PC-3 (cell line): ENCODE measurements around the gene DYNC1LI1. TPM values are rescaled to one million over a fixed set of nuclear protein-coding genes. Genes with fewer than 3 reads are reported as not detected.
A peak's percentile ranks its signal among the peaks of the same experiment; 100 is the strongest.

Experiments used
- ATAC-seq: fragments of 200-7000 bp; cut with Tn5 transposase; 2 replicates; pipeline ENCODE4 v1.9.1; 2020; ENCODE audit warnings: mild to moderate bottlenecking, moderate library complexity
- BruUV-seq: library from RNA; stranded (reverse); fragments of 400-500 nt; replicated peaks from 2 replicates; lab custom pipeline; 2021; lab: Mats Ljungman, UMichigan
- CTCF ChIA-PET: fragments of 300-600 bp; sonication (Branson Sonifier 250); formaldehyde crosslinking; loops from one replicate; lab custom pipeline; 2022; ENCODE audit warnings: antibody characterized with exemption; lab: Charles Lee
- POLR2A ChIA-PET: fragments of 300-600 bp; sonication (Branson Sonifier 250); formaldehyde crosslinking; loops from one replicate; lab custom pipeline; 2022; ENCODE audit warnings: antibody characterized with exemption; ENCODE audit not compliant: unreplicated experiment; lab: Charles Lee
- DNase-seq: peaks from one replicate; pipeline ENCODE4 v3.0.0-alpha.2; 2015
- H2AFZ ChIP-seq: fragments of 300-600 bp; sonication (generic); 2 replicates; pipeline ENCODE4 v1.6.0; 2016; ENCODE audit warnings: antibody characterized with exemption, low read length
- H3F3A ChIP-seq: fragments of 300-600 bp; sonication (generic); one replicate; pipeline ENCODE4 v1.6.0; 2017; ENCODE audit warnings: antibody characterized with exemption, low read length, control low read depth, mild to moderate bottlenecking; ENCODE audit not compliant: unreplicated experiment
- H3K27ac ChIP-seq: fragments of 300-600 bp; sonication (generic); 2 replicates; pipeline ENCODE4 v1.5.1; 2016; ENCODE audit warnings: mild to moderate bottlenecking, low read length
- H3K27me3 ChIP-seq: fragments of 300-600 bp; sonication (generic); 2 replicates; pipeline ENCODE4 v1.6.1; 2016; ENCODE audit warnings: low read length, mixed read lengths
- H3K36me3 ChIP-seq: fragments of 300-600 bp; sonication (generic); 2 replicates; pipeline ENCODE4 v1.6.1; 2016; ENCODE audit warnings: low read depth, mixed run types, low read length, mixed read lengths
- H3K4me1 ChIP-seq: fragments of 300-600 bp; sonication (generic); 2 replicates; pipeline ENCODE4 v1.5.1; 2016; ENCODE audit warnings: low read length; ENCODE audit not compliant: insufficient read depth
- H3K4me2 ChIP-seq: fragments of 300-600 bp; sonication (generic); 2 replicates; pipeline ENCODE4 v1.6.0; 2016; ENCODE audit warnings: low read length
- H3K4me3 ChIP-seq: fragments of 300-600 bp; sonication (generic); 2 replicates; pipeline ENCODE4 v1.5.1; 2016; ENCODE audit warnings: mild to moderate bottlenecking, low read length, mixed read lengths
- H3K79me2 ChIP-seq: fragments of 300-600 bp; sonication (generic); 2 replicates; pipeline ENCODE4 v1.6.1; 2017; ENCODE audit warnings: low read length, mixed read lengths
- H3K9ac ChIP-seq: fragments of 300-600 bp; sonication (generic); 2 replicates; pipeline ENCODE4 v1.6.0; 2016; ENCODE audit warnings: mild to moderate bottlenecking, low read length
- H3K9me2 ChIP-seq: fragments of 300-600 bp; sonication (generic); replicated peaks from 2 replicates; pipeline ENCODE4 v1.6.1; 2016; ENCODE audit warnings: mixed run types, low read length, mixed read lengths
- H3K9me3 ChIP-seq: fragments of 300-600 bp; sonication (generic); 2 replicates; pipeline ENCODE4 v1.6.1; 2016; ENCODE audit warnings: low read length, mixed read lengths
- H4K20me1 ChIP-seq: fragments of 300-600 bp; sonication (generic); 2 replicates; pipeline ENCODE4 v1.6.1; 2016; ENCODE audit warnings: low read length, mixed read lengths
- EZH2 ChIP-seq: fragments of 300-600 bp; sonication (generic); IDR thresholded peaks from one replicate; pipeline ENCODE4 v1.6.1; 2017; ENCODE audit warnings: antibody characterized with exemption, mild to moderate bottlenecking, low read length; ENCODE audit not compliant: unreplicated experiment
- EZH2phosphoT487 ChIP-seq: fragments of 300-600 bp; sonication (generic); IDR thresholded peaks from 2 replicates; pipeline ENCODE4 v1.6.1; 2018; ENCODE audit warnings: mild to moderate bottlenecking, antibody characterized with exemption, low read length, borderline replicate concordance
- intact Hi-C: fragments of 100-400 bp; cut with micrococcal nuclease; formaldehyde crosslinking; loops from 2 replicates; pipeline ENCODE4 v1.9.0; 2023
- total RNA-seq: library from RNA; depleted of rRNA; stranded (reverse); fragments of >200 nt; gene quantifications from 2 replicates; pipeline ENCODE4 v1.2.3, GENCODE V29; 2014
- TF ChIP-seq, protein P1 (sequence below): fragments of 300-600 bp; sonication (generic); conservative IDR thresholded peaks from 2 replicates; pipeline ENCODE4 v1.5.1; 2017; ENCODE audit warnings: antibody characterized with exemption, low read depth, mild to moderate bottlenecking, low read length

The DYNC1LI1 gene
- total RNA-seq, 1 experiment from 2014 or later = 44.2 TPM

DNA sequence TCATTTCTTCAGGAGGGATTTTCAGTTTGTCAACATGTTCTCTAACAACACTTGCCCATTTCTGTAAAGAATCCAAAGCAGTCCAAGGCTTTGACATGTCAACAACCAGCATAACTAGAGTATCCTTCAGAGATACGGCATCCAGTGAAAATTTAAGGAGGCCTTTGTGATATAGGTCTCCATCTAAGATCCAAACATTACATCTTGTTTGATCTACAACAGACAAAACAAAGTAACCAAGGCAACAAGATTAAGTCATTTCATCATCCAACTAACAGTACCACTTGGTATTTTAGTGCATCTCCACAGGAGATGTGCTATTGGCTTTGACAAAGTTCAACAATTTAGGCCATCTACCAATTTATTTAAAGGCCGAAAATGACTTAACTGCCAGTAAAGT, 25.8 kb downstream of the DYNC1LI1 start:
- Histone ChIP-seq H3F3A (no peaks in the 10 kb centered on the region), H3K4me2 (no peak overlapping the region), H3K27me3 (no peaks in the 10 kb centered on the region), H2AFZ (no peak overlapping the region), H3K36me3 (peaks cover 10% of the 10 kb centered on the region; the same call in 1 of the 2 replicates), H3K4me3 (no peak overlapping the region), H4K20me1 (peaks cover 18% of the 10 kb centered on the region), H3K9me3 (no peaks in the 10 kb centered on the region), H3K27ac (no peak overlapping the region), H3K79me2 (peaks cover 49% of the 10 kb centered on the region), H3K9me2 (no peaks in the 10 kb centered on the region), H3K4me1 (no peaks in the 10 kb centered on the region), H3K9ac (no peak overlapping the region)
- ChIA-PET CTCF (no interaction called here), POLR2A (no interaction called here)
- intact Hi-C loops = no loop called here
- no peak for TF ChIP-seq EZH2
- TF ChIP-seq, protein P1, sequence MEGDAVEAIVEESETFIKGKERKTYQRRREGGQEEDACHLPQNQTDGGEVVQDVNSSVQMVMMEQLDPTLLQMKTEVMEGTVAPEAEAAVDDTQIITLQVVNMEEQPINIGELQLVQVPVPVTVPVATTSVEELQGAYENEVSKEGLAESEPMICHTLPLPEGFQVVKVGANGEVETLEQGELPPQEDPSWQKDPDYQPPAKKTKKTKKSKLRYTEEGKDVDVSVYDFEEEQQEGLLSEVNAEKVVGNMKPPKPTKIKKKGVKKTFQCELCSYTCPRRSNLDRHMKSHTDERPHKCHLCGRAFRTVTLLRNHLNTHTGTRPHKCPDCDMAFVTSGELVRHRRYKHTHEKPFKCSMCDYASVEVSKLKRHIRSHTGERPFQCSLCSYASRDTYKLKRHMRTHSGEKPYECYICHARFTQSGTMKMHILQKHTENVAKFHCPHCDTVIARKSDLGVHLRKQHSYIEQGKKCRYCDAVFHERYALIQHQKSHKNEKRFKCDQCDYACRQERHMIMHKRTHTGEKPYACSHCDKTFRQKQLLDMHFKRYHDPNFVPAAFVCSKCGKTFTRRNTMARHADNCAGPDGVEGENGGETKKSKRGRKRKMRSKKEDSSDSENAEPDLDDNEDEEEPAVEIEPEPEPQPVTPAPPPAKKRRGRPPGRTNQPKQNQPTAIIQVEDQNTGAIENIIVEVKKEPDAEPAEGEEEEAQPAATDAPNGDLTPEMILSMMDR = no peak
- no peak for TF ChIP-seq EZH2phosphoT487
- no peak for ATAC-seq
- DNase-seq = no peak
- TSS peak; percentile 17 for BruUV-seq

DNA sequence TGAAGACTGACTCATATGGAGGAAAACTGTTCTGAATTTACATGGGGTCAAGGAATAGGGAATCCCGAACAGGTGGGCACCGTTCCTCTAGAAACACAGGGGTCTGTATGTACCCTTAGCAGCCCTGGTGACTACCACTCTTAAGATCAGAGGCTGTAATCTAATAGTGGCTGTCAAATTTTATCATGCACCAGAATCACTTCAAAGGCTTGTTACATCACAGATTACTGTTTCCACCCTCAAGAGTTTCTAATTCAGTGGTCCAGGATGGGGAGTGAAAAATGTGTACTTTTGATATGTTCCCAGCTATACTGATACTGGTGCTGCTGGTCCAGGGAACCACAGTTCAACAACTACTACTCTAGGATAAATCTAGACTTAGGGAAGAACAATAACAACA, 27.9 kb downstream of the DYNC1LI1 start:
- H3K9ac ChIP-seq = no peak overlapping the region
- ATAC-seq (no peak), DNase-seq (no peak)
- H3K27ac ChIP-seq = no peak overlapping the region
- no peaks in the 10 kb centered on the region for H3K4me1 ChIP-seq
- H3K4me2 ChIP-seq = no peak overlapping the region
- no TSS peak for BruUV-seq
- ChIA-PET CTCF (no interaction called here), POLR2A (no interaction called here)
- no peak for TF ChIP-seq EZH2
- no peak for TF ChIP-seq EZH2phosphoT487
- TF ChIP-seq, protein P1 = no peak
- no peaks in the 10 kb centered on the region for H3K9me3 ChIP-seq
- no peaks in the 10 kb centered on the region for H3K9me2 ChIP-seq
- intact Hi-C loops = no loop called here
- H4K20me1 ChIP-seq = peaks cover 9% of the 10 kb centered on the region
- no peak overlapping the region for H2AFZ ChIP-seq
- no peak overlapping the region for H3K4me3 ChIP-seq
- H3F3A ChIP-seq = no peaks in the 10 kb centered on the region
- H3K36me3 ChIP-seq = peaks cover 10% of the 10 kb centered on the region; the same call in 1 of the 2 replicates
- H3K27me3 ChIP-seq = no peaks in the 10 kb centered on the region
- H3K79me2 ChIP-seq = peaks cover 30% of the 10 kb centered on the region

DNA sequence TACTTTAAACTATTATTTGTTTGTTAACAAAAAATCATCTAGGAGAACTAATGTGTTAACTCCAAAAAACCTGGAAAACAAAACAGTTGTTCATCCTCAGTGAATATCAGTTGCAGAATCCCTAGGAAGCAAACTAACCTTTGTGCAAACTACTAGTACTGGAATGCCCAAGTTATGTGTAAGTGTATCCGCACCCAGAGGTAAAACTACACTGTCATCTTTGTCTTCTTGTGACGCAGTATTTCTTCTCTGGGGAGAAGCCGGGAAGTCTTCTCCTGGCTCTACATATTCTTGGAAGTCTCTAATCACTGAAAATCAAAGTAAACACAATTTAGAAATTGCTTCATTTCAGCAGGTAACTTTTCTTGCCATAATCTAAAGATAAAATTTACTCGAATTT, 29.8 kb downstream of the DYNC1LI1 start:
- Histone ChIP-seq H3F3A (no peaks in the 10 kb centered on the region), H3K9me2 (no peaks in the 10 kb centered on the region), H3K79me2 (peaks cover 14% of the 10 kb centered on the region), H3K27me3 (no peaks in the 10 kb centered on the region), H2AFZ (no peak overlapping the region), H3K9me3 (no peaks in the 10 kb centered on the region), H3K27ac (no peak overlapping the region), H4K20me1 (peaks cover 4% of the 10 kb centered on the region), H3K4me2 (no peak overlapping the region), H3K36me3 (peaks cover 15% of the 10 kb centered on the region), H3K4me3 (no peak overlapping the region), H3K9ac (no peak overlapping the region), H3K4me1 (no peaks in the 10 kb centered on the region)
- POLR2A ChIA-PET = no interaction called here
- no TSS peak for BruUV-seq
- TF ChIP-seq EZH2 (no peak), EZH2phosphoT487 (no peak)
- TF ChIP-seq, protein P1 = no peak
- intact Hi-C loops = no loop called here
- DNase-seq = no peak
- CTCF ChIA-PET = no interaction called here
- no peak for ATAC-seq
